GM10847 (cell line): Measurements from ENCODE around the gene ALX4.

Source experiments
- POLR2A ChIP-seq: IDR thresholded peaks from 2 replicates; pipeline ENCODE4 v1.6.1; 2011; ENCODE audit not compliant: insufficient read length; ENCODE audit errors: extremely low read depth

Gene ALX4

GRCh38 chr11:44235765-44236201 lies 74.2 kb downstream of the ALX4 start:
- no peak for TF ChIP-seq POLR2A

DNA sequence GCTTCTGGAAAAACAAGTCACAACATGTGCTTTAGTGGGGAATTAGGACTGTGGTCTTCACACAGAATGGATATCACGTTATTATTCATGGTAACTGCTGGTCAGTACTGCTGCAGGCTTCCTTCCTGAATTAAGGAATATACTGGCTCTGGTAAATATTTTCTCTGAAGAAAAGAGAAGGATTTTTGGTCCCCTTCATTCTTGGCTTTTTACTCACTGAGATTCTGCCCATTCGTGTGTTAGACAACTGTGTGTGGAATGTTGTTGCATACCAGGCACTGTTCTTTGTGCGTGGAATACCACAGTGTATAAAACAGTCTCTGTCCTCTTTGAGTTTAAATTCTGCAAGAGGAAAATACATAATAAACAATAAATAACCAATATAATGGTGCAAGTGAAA lies 80.3 kb downstream of the ALX4 start:
- no peak for TF ChIP-seq POLR2A

DNA sequence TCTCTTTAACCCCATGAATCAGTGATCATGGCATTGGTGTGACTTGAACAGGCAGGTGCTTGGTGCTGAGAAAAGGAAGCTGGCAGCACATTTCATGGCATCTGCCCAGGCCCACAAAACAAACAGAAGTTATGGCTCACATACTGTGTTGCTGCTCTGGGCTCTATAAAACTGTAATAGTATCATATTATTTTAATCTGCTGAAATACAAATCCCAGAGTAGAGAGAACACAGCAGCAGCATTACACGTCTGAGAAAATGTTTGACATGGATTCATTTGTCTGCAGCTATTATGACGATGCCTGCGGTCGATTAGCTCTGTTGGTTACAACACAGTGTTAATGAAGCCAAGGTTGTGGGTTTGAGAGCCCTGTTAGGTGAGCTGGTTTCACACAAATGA lies 80.8 kb downstream of the ALX4 start:
- no peak for TF ChIP-seq POLR2A

GRCh38 chr11:44228379-44228778 lies 81.6 kb downstream of the ALX4 start:
- TF ChIP-seq POLR2A, result no peak

DNA sequence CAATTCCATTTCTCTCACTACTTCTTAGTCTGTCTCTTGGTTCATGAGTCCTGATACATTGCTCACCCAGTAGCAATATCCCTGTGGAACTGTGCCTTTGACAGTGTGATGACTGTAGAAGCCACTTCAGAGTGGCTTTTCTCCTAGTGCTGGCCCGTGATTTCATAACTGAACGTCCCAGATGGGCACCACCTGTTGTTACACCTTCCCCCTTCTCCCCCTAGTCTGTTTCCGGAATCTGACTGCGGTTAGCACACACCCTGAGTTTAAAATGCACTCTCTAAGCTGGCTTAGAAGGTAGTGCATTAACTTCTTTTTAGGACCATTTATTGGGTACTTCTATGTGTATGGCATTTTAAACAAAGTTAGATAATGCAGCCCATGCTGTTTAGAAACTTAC lies 83.0 kb downstream of the ALX4 start:
- TF ChIP-seq POLR2A, result no peak

GRCh38 chr11:44226490-44226889 lies 83.4 kb downstream of the ALX4 start:
- TF ChIP-seq POLR2A, result no peak

DNA sequence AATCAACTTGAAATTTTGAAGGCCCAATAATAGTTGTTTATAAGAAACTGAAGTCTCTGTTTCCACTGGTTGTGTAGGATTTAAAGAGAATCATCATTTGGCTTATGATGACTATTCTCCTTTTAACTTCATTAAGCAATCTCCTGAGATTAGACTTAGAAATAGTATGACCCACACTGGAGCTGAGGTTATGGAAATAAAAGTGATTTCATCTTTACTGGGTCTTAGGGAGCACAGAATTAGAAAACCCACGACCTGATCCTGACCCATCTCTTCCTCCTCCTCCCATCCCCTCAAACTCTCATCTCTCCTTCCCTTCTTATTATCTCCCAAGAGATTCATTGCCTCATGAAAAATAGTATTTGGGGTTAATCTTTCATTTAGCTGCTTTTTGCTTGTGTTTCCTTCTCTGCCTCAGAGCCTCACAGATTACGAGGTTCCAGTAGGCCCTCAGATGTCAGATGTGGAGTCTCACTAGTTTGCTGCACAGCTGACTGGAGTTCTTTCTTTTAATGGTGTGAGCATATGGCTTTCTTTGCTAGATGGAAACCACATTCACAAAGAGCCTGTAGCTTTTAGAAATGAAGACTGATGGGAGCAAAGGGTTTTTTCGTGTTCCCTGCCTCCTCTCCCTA lies 85.0 kb downstream of the ALX4 start:
- TF ChIP-seq POLR2A, result no peak

- TF ChIP-seq POLR2A, result no peak
These were observed 86.7 kb downstream of the ALX4 start for GRCh38 chr11:44223238-44223637.

- TF ChIP-seq POLR2A, result no peak
These were observed 87.9 kb downstream of the ALX4 start for GRCh38 chr11:44221992-44222391.

DNA sequence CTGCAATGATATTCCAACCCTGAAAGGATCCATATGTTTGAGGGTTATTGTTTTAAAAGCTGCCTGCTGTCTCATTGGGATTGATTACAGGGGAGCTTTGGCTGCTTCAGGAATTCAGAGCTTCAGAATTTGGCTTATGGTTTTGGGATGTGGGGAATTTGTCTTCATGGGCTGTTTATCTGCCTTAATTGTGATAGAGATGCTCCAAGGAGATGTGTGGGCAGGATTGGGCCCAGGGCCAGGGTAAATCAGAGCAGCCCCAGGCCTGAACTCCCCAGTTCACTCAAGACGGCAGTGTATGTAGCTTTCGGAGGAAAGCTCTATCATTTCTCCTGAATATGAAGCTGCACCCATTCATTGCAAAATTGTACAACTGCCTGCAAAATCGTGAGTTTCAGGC lies 88.5 kb downstream of the ALX4 start:
- TF ChIP-seq POLR2A, result no peak

DNA sequence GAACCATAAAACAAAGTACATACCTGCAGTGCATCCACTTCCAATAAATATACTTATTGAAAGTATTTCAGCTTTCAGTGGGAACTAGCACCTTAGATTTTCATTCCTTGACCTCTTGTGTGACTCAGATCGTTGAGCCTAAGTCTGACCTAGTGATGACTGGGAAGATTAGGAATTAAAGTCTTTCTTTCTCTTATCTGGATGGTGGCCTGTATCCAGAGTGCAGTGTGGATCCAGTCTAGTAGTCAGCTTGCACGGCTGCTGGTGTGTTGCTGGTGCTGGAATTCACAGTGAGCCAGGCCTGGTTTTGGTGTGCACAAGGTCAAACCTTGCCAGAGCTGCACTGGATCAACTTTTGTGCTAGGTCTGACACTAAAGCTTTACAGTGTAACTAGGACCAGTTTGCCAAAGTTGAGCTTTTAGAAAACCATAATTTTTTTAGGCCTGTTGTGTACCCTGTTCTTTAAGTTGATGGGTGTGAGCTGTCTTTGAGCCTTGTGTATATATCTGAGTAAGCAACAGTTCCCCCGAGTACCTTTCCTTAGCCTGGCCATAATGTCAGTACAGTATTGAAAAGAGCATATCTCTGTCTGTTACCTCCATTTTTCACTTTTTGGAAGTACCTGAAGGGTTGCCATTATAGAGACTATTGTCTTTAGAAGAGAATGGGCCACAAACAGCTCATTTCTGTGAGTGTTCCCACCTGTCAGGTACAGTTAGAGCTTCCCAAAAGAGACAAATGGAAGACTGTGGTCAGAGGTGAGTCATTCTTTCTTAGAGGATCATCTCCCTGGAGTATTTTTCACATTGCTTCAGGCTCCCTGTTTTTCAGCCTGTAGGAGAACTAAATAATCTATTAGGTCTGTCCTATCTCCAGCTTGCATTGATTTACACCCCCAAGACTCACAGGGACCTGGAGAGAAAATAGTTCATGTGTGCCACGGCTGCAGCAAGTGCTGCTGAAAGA lies 89.8 kb downstream of the ALX4 start:
- no peak for TF ChIP-seq POLR2A

DNA sequence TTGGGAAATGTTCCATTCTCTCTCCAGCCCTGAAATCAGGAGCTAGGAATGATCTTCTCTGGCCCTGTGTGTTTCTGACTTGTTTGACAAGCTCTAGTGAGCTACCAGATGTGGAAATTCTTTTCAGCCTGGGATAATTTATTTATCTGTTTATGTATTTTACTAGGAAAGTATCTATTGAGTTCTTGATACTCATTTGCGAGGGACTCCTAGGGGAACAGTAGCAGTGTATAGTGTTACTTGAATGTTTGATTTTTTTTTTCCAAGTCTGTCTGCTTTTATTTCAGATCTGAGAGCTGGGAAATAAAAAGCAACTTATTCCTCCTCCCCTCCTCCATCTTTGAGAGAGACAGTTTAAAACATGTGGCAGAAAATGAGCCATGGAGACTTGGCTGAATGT lies 92.5 kb downstream of the ALX4 start:
- no peak for TF ChIP-seq POLR2A

DNA sequence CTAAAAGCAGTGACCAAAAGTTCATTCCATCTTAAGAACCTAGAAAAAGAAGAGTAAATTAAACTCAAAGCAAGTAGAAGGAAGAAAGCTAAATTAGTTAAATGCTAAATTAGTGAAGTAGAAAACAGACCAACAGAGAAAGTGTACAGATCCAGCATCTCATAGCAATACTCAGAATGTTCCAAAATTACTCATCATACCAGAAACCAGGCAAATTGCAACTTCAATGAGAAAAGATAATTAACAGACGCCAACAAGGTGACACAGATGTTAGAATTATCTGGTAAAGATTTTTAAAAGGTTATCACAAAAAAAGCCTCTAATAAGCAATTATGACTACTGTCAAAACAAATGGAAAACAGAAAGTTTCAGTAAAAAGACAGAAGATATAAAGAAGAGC lies 96.8 kb downstream of the ALX4 start:
- TF ChIP-seq POLR2A, result no peak

DNA sequence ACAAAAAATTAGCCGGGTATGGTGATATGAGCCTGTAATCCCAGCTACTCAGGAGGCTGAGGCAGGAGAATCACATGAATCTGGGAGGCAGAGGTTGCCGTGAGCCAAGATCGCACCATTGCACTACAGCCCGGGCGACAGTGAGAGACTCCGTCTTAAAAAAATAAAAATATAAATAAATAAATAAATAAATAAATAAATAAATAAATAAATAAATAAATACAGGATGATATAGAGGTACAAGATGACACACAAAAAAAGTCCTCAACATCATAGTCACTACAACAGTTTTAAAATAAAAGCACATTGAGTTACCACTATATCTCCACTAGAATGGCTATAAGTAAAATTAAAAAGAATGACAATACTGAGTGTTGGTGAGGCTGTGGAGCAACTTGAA lies 97.8 kb downstream of the ALX4 start:
- TF ChIP-seq POLR2A, result no peak
